HL-60 (cell line): ENCODE measurements around the gene BAIAP2L1.
"Not testable (repeated sequence)": the region's sequence is repeated elsewhere in the genome, so short reads cannot be mapped to it uniquely, and the experiment has no call there.

ENCODE experiments used
- DNase-seq, 2 experiments: peaks; one replicate each; pipeline ENCODE4 v3.0.0-alpha.2; 2010 to 2020; ENCODE audit warnings: low read depth in 1 of 2, low spot score in 1 of 2
- H3K27ac ChIP-seq: fragments of 250-450 bp; sonication (Bioruptor Pico); replicated peaks from 2 replicates; pipeline ENCODE4 v1.5.1; 2020; ENCODE audit warnings: mild to moderate bottlenecking, moderate library complexity
- H3K27me3 ChIP-seq: fragments of 250-450 bp; sonication (Bioruptor Pico); 2 replicates; pipeline ENCODE4 v1.5.1; 2021; ENCODE audit warnings: mild to moderate bottlenecking, moderate library complexity; ENCODE audit not compliant: insufficient read depth, poor library complexity, severe bottlenecking
- H3K4me3 ChIP-seq: replicated peaks from 2 replicates; pipeline ENCODE4 v1.5.1; 2011; ENCODE audit warnings: mild to moderate bottlenecking, control low read depth, low read length; ENCODE audit not compliant: insufficient read depth
- GABPA ChIP-seq: IDR thresholded peaks from 2 replicates; pipeline ENCODE4 v1.6.1; 2012; ENCODE audit warnings: low read depth
- POLR2AphosphoS5 ChIP-seq: IDR thresholded peaks from 2 replicates; pipeline ENCODE4 v1.6.1; 2012; ENCODE audit warnings: low read depth
- SPI1 ChIP-seq: IDR thresholded peaks from 2 replicates; pipeline ENCODE4 v1.6.1; 2012; ENCODE audit warnings: low read depth, mild to moderate bottlenecking, borderline replicate concordance
- TF ChIP-seq, protein P1 (sequence below): IDR thresholded peaks from one replicate; pipeline ENCODE4 v1.5.1; 2011; ENCODE audit warnings: low read length, control low read depth, inconsistent platforms; ENCODE audit not compliant: insufficient read depth
- TF ChIP-seq, protein P2 (sequence below): IDR thresholded peaks from 2 replicates; pipeline ENCODE4 v1.6.1; 2012; ENCODE audit warnings: low read depth; ENCODE audit not compliant: insufficient replicate concordance

Gene BAIAP2L1

DNA sequence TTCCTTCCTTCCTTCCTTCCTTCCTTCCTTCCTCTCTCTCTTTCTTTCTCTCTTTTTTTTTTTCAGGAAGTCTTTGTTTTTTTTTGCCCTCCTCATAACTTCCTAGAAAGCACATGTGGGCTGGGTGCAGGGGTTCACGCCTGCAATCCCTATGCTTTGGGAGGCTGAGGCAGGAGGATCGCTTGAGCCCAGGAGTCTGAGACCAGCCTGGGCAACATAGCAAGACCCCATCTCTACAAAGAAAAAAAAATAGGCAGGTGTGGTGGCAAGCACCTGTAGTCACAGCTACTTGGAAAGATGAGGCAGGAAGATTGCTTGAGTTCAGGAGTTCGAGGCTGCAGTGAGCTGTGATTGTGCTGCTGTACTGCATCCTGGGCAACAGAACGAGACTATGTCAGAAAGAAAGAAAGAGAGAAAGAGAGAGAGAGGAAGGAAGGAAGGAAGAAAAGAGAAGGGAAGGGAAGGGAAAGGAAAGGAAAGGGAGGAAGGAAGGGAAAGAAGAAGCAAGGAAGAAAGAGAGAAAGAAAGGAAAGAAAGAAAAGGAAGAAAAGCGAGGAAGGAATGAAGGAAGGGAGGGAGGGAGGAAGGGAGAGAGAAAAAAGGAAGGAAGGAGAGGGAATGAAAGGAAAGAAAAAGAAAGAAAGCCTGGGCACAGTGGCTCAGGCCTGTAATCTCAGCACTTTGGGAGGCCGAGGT lies 13.5 kb upstream of the BAIAP2L1 start:
- Histone ChIP-seq H3K27me3 (no peaks in the 10 kb centered on the region), H3K4me3 (no peak overlapping the region), H3K27ac (no peak overlapping the region)
- DNase-seq: no peak
- no peak for TF ChIP-seq SPI1
- TF ChIP-seq GABPA: no peak
- TF ChIP-seq, protein P1, sequence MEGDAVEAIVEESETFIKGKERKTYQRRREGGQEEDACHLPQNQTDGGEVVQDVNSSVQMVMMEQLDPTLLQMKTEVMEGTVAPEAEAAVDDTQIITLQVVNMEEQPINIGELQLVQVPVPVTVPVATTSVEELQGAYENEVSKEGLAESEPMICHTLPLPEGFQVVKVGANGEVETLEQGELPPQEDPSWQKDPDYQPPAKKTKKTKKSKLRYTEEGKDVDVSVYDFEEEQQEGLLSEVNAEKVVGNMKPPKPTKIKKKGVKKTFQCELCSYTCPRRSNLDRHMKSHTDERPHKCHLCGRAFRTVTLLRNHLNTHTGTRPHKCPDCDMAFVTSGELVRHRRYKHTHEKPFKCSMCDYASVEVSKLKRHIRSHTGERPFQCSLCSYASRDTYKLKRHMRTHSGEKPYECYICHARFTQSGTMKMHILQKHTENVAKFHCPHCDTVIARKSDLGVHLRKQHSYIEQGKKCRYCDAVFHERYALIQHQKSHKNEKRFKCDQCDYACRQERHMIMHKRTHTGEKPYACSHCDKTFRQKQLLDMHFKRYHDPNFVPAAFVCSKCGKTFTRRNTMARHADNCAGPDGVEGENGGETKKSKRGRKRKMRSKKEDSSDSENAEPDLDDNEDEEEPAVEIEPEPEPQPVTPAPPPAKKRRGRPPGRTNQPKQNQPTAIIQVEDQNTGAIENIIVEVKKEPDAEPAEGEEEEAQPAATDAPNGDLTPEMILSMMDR: no peak
- TF ChIP-seq, protein P2, sequence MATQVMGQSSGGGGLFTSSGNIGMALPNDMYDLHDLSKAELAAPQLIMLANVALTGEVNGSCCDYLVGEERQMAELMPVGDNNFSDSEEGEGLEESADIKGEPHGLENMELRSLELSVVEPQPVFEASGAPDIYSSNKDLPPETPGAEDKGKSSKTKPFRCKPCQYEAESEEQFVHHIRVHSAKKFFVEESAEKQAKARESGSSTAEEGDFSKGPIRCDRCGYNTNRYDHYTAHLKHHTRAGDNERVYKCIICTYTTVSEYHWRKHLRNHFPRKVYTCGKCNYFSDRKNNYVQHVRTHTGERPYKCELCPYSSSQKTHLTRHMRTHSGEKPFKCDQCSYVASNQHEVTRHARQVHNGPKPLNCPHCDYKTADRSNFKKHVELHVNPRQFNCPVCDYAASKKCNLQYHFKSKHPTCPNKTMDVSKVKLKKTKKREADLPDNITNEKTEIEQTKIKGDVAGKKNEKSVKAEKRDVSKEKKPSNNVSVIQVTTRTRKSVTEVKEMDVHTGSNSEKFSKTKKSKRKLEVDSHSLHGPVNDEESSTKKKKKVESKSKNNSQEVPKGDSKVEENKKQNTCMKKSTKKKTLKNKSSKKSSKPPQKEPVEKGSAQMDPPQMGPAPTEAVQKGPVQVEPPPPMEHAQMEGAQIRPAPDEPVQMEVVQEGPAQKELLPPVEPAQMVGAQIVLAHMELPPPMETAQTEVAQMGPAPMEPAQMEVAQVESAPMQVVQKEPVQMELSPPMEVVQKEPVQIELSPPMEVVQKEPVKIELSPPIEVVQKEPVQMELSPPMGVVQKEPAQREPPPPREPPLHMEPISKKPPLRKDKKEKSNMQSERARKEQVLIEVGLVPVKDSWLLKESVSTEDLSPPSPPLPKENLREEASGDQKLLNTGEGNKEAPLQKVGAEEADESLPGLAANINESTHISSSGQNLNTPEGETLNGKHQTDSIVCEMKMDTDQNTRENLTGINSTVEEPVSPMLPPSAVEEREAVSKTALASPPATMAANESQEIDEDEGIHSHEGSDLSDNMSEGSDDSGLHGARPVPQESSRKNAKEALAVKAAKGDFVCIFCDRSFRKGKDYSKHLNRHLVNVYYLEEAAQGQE: no peak
- TF ChIP-seq POLR2AphosphoS5: no peak

DNA sequence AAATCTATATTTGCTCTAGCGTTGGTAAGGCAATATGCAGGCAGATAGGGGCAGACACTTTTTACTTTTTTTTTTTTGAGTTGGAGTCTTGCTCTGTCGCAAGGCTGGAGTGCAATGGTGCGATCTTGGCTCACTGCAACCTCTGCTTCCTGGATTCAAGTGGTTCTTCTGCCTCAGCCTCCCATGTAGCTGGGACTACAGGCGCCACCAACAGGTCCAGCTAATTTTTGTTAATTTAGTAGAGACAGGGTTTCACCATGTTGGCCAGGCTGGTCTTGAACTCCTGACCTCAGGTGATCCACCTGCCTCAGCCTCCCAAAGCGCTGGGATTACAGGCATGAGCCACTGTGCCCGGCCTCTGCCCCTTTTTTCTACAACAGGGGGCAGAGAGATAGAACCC lies 12.8 kb upstream of the BAIAP2L1 start:
- not testable (repeated sequence) for DNase-seq, H3K27me3 ChIP-seq, H3K4me3 ChIP-seq, H3K27ac ChIP-seq

DNA sequence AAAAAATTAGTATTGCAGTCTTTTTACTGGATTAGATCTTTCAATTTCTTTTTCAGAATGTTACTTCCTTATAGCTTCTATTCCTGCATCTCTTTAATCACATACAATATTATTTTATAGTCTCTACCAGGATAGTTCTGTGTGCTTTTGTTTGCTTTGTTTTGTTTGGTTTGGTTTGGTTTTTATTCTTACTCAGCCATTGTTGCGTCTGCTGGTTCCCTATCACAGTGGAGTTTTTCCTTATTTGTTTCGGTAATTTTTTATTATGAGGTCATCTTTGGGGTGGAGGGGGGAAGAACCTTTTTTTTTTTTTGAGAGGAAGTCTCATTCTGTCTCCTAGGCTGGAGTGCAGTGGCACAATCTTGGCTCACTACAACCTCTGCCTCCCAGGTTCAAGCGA lies 9.0 kb upstream of the BAIAP2L1 start:
- TF ChIP-seq POLR2AphosphoS5 (no peak), GABPA (no peak), SPI1 (no peak)
- TF ChIP-seq, protein P1: no peak
- TF ChIP-seq, protein P2: no peak
- Histone ChIP-seq H3K27ac (no peak overlapping the region), H3K4me3 (no peak overlapping the region), H3K27me3 (no peaks in the 10 kb centered on the region)
- DNase-seq: no peak

DNA sequence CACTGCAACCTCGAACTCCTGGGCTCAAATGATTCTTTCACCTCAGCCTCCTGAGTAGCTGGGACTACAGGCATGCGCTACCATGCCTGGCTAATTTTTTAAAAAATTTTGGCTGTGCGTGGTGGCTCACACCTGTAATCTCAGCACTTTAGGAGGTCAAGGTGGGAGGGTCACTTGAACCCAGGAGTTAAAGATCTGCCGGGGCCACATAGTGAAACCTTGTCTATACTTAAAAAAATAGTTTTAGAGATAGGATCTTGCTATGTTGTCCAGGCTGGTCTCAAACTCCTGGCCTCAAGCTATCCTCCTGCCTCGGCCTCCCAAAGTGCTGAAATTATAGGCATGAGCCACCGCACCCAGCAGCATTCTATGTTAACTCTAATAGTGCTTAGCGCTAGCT lies 7.3 kb upstream of the BAIAP2L1 start:
- not testable (repeated sequence) for DNase-seq, H3K27ac ChIP-seq, H3K4me3 ChIP-seq, H3K27me3 ChIP-seq

DNA sequence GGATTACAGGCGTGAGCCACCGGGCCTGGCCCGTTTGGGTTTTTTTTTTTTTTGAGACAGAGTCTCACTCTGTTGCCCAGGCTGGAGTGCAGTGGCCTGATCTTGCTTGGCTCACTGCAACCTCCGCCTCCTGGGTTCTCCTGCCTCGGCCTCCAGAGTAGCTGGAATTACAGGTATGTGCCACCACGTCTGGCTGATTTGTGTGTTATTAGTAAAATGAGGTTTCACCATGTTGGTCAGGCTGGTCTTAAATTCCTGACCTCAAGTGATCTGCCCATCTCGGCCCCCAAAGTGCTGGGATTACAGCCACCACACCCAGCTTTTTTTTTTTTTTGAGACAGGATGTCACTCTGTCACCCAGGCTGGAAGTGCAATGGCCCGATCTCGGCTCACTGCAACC lies 5.9 kb upstream of the BAIAP2L1 start:
- Histone ChIP-seq H3K27me3 (no peaks in the 10 kb centered on the region), H3K4me3 (no peak overlapping the region), H3K27ac (no peak overlapping the region)
- no peak for DNase-seq
- TF ChIP-seq SPI1: no peak
- TF ChIP-seq, protein P2: no peak
- no peak for TF ChIP-seq POLR2AphosphoS5
- TF ChIP-seq, protein P1: no peak
- no peak for TF ChIP-seq GABPA
